Activated T-helper 17 cell treated with anti-CD3 and anti-CD28 coated beads, Interleukin-2, amount 50 U/mL, for 72 hours (primary cell): ENCODE results near the gene GSK3B. TPM values are rescaled to one million over a fixed set of nuclear protein-coding genes. Genes with fewer than 3 reads are reported as not detected.

ENCODE experiments used
- ATAC-seq: fragments of 150-1000 bp; cut with Tn5 transposase; replicated peaks from 2 replicates; pipeline ENCODE4 v1.10.0; 2021; ENCODE audit warnings: mild to moderate bottlenecking, moderate library complexity
- H3K27ac Mint-ChIP-seq: one replicate; pipeline ENCODE4 v1.8.0; 2022; ENCODE audit warnings: mixed read lengths
- H3K27me3 Mint-ChIP-seq: one replicate; pipeline ENCODE4 v1.8.0; 2022; ENCODE audit warnings: mixed read lengths
- H3K36me3 Mint-ChIP-seq: one replicate; pipeline ENCODE4 v1.8.0; 2022; ENCODE audit warnings: low read depth, mild to moderate bottlenecking, mixed read lengths
- H3K4me1 Mint-ChIP-seq: one replicate; pipeline ENCODE4 v1.8.0; 2022; ENCODE audit warnings: mixed read lengths
- H3K4me3 Mint-ChIP-seq: one replicate; pipeline ENCODE4 v1.8.0; 2022; ENCODE audit warnings: mild to moderate bottlenecking, mixed read lengths
- H3K9me3 Mint-ChIP-seq: one replicate; pipeline ENCODE4 v1.8.0; 2022; ENCODE audit warnings: mixed read lengths
- total RNA-seq, 2 donors: library from RNA; stranded (reverse); gene quantifications; one replicate each; pipeline ENCODE4 v1.2.3, GENCODE V29; 2022

GSK3B gene
- total RNA-seq, 2 donors from 2014 or later, result 31.5 to 36.9 TPM

- peak overlapping the region; percentile 8 for H3K27ac Mint-ChIP-seq
- H3K4me3 Mint-ChIP-seq, result no peak overlapping the region
- H3K4me1 Mint-ChIP-seq, result peaks cover 31% of the 10 kb centered on the region
- peaks cover 32% of the 10 kb centered on the region for H3K36me3 Mint-ChIP-seq
- peaks cover under 1% of the 10 kb centered on the region for H3K9me3 Mint-ChIP-seq
- H3K27me3 Mint-ChIP-seq, result no peaks in the 10 kb centered on the region
- no peak for ATAC-seq
These were observed 115.6 kb downstream of the GSK3B start for GRCh38 chr3:119978554-119979208.

GRCh38 chr3:119977353-119977752, 116.9 kb downstream of the GSK3B start:
- peaks cover 29% of the 10 kb centered on the region for H3K4me1 Mint-ChIP-seq
- no peak for ATAC-seq
- H3K9me3 Mint-ChIP-seq, result no peaks in the 10 kb centered on the region

DNA sequence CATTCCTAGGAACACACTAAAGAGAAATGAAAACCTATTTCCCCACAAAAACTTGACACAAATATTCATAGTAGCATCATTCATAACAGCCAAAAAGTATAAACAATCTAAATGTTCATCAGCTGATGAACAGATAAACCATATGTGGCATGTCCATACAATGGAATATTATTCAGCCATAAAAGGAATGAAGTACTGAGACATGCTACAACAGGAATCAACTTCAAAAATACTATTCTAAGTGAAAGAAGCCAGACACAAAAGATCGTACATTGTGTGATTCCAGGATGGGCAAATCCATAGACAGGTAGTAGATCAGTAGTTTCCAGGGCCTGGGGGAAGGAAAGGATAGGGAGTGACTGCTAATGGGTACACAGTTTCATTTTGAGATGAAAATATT, 118.0 kb downstream of the GSK3B start:
- ATAC-seq, result no peak
- H3K27me3 Mint-ChIP-seq, result no peaks in the 10 kb centered on the region
- H3K27ac Mint-ChIP-seq, result peak overlapping the region; percentile 13
- peaks cover 29% of the 10 kb centered on the region for H3K4me1 Mint-ChIP-seq
- H3K36me3 Mint-ChIP-seq, result peaks cover 20% of the 10 kb centered on the region
- H3K4me3 Mint-ChIP-seq, result no peak overlapping the region
- no peaks in the 10 kb centered on the region for H3K9me3 Mint-ChIP-seq

More at GRCh38 chr3:119977353-119977752, 116.9 kb downstream of the GSK3B start:
- H3K27me3 Mint-ChIP-seq, result no peaks in the 10 kb centered on the region
- H3K27ac Mint-ChIP-seq, result no peak overlapping the region
- H3K36me3 Mint-ChIP-seq, result peaks cover 28% of the 10 kb centered on the region
- H3K4me3 Mint-ChIP-seq, result no peak overlapping the region

DNA sequence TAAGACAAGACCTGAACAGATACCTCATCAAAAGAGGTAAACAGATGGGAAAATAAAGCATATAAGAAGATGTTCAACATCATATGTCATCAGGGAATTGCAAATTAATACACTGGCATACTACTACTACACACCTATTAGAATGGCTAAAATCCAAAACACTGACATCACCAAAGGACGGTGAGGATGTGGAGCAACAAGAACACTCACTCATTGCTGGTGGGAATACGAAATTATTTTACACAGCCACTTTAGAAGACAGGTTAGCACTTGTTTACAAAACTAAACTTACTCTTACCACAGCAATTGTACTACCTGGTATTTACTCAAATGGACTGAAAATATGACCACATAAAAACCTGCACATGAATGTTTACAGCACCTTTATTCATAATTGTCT, 119.6 kb downstream of the GSK3B start:
- Mint-ChIP-seq H3K27ac (no peak overlapping the region), H3K27me3 (no peaks in the 10 kb centered on the region), H3K4me1 (peaks cover 29% of the 10 kb centered on the region), H3K36me3 (peaks cover 16% of the 10 kb centered on the region), H3K4me3 (no peak overlapping the region), H3K9me3 (no peaks in the 10 kb centered on the region)
- no peak for ATAC-seq

DNA sequence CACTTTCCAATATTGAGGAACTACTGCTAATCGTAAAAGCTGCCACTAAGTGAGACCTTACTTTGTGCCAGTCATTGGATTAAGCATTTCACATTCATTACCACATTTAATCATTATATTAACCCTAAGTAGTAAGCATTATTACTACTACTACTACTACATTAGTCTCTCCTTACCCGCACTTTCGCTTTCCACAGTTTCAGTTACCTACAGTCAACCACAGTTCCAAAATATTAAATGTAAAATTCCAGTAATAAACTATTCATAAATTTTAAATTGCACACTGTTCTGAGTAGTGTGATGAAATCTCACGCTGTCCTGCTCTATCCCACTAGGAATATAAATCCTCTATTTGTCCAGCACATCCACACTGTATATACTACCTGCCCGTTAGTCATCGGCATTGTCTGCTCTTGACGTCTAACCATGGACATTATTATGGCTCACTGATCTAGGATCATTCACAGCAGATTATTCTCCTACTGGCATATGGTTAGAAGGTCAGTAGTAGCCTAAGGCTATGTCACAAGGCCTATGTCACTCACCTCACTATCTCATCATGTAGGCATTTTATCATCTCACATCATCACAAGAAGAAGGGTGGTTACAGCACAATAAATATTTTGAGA, 121.1 kb downstream of the GSK3B start:
- no peak overlapping the region for H3K4me3 Mint-ChIP-seq
- H3K4me1 Mint-ChIP-seq, result peaks cover 20% of the 10 kb centered on the region
- no peak for ATAC-seq
- H3K36me3 Mint-ChIP-seq, result peaks cover 4% of the 10 kb centered on the region
- no peaks in the 10 kb centered on the region for H3K27me3 Mint-ChIP-seq
- H3K9me3 Mint-ChIP-seq, result no peaks in the 10 kb centered on the region
- no peak overlapping the region for H3K27ac Mint-ChIP-seq

DNA sequence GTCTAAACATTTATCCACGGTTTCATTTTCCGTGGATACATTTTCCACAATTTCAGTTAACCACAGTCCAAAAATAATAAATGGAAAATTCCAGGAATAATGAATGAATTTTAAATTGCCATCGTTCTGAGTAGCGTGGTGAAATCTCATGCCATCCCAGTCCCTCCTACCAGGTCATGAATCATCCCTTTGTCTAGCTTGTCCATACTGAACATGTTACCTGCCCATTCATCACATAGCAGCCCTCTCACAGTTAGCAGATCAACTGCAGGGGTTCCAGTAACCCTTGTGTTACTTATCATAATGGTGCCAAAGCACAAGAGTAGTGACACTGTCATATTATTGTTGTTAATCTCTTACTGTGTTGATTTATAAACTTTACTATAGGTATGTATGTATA, 124.5 kb downstream of the GSK3B start:
- Mint-ChIP-seq H3K4me3 (no peak overlapping the region), H3K27ac (no peak overlapping the region), H3K36me3 (no peaks in the 10 kb centered on the region), H3K9me3 (no peaks in the 10 kb centered on the region), H3K4me1 (peaks cover 9% of the 10 kb centered on the region), H3K27me3 (no peaks in the 10 kb centered on the region)
- ATAC-seq, result no peak

DNA sequence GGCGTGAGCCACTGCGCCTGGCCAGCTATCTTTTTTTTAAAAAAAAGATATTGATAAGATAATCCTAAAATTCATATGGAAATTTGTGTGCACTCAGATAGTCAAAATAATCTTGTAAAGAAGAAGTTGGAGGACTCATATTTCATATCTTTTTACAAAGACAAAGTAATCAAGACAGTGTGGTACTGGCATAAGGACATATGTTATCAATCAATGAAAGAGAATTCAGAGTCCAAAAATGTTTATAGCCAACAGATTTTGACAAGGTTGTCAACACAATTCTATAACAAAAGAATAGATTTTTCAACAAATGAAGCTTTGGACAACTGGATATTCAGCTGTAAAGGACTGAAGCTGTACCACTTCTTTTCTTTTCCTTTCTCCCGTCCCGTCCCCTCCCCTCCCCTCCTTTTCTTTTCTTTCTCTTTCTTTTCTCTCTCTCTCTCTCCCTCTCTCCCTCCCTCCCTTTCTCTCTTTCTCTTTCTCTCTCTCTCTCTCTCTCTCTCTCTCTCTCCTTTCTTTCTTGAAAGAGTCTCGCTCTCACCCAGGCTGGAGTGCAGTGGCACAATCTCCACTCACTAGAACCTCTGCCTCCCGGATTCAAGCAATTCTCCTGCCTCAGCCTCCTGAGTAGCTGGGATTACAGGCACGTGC, 126.8 kb downstream of the GSK3B start:
- Mint-ChIP-seq H3K4me3 (no peak overlapping the region), H3K36me3 (no peaks in the 10 kb centered on the region), H3K9me3 (no peaks in the 10 kb centered on the region), H3K27ac (no peak overlapping the region), H3K4me1 (peaks cover 9% of the 10 kb centered on the region), H3K27me3 (no peaks in the 10 kb centered on the region)
- ATAC-seq, result no peak

DNA sequence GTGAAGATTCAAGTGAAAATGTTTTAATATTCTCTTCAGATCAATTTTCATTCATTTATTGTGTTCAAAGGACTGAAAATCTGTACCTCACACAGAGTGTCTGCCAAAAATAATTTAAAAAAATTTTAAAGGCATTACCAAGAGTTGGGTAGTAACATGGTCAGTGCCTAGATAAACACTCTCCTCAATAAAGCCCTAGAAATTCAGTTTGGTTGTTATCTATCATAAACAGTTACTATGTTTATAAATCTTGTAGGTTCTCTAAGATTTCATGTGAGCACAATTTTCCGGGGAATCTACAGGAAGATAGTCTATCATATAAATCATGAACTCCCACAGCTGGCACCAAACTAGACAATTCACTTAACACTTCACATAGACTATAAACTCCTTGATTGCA, 128.6 kb downstream of the GSK3B start:
- H3K36me3 Mint-ChIP-seq, result no peaks in the 10 kb centered on the region
- no peak overlapping the region for H3K27ac Mint-ChIP-seq

GRCh38 chr3:119964294-119964693, 130.0 kb downstream of the GSK3B start:
- Mint-ChIP-seq H3K27ac (no peak overlapping the region), H3K36me3 (no peaks in the 10 kb centered on the region), H3K9me3 (no peaks in the 10 kb centered on the region), H3K4me1 (peaks cover under 1% of the 10 kb centered on the region), H3K27me3 (no peaks in the 10 kb centered on the region), H3K4me3 (no peak overlapping the region)
- no peak for ATAC-seq

More for the DNA sequence above, 128.6 kb downstream of the GSK3B start:
- no peak for ATAC-seq
- Mint-ChIP-seq H3K4me3 (no peak overlapping the region), H3K27me3 (no peaks in the 10 kb centered on the region), H3K9me3 (no peaks in the 10 kb centered on the region), H3K4me1 (peaks cover 9% of the 10 kb centered on the region)

DNA sequence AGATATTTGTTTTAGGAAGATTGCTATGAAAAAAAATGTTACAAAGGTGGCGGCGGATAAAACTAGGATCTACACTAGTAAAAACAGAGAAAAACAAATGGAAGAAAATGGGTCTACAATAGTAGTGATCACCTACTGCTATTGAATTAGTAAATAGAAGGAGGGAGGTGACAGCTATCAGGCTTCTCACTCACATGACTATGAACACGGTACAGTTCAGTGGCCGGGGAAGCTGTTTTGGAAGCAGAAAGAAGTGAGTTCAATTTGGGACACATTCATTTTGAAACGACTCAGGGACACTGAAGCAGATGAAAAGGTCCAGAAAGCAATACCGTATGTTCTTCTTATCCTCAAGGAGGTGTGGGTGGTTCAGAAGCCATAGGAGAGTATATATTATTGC, 138.3 kb downstream of the GSK3B start:
- H3K9me3 Mint-ChIP-seq, result no peaks in the 10 kb centered on the region
- H3K36me3 Mint-ChIP-seq, result peaks cover 6% of the 10 kb centered on the region
- H3K4me3 Mint-ChIP-seq, result no peak overlapping the region
- H3K27me3 Mint-ChIP-seq, result no peaks in the 10 kb centered on the region
- no peak for ATAC-seq
- H3K4me1 Mint-ChIP-seq, result peaks cover 5% of the 10 kb centered on the region
- H3K27ac Mint-ChIP-seq, result no peak overlapping the region

DNA sequence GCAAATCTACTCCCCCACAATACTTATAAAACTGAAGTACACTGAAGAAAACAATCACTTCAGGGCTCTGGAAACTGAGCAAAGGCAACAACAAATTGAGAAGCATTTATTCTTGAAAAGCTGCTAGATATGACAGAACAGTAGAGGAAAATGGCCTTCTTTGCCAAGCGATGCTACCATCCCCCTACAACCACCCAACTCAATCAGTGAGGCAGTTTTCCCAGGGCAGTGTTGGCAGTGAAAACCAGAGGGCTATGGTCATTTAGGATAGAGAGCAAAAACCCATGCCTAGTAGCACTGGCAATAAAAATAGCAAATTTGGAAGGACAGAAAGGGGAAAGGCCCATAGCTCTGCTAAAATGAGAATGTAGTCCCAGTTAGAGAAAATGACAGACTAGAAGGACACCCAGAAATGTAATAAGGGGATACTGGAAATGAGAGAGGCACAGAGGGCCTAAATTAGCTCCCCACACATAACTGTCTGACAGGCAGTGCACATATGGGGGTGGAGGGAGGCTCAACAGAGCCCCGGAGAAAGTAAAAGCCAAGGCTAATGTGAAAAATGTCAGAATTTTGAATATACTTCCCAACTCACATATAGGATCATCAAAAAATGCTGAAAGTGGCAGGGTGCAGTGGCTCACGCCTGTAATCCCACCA, 143.5 kb downstream of the GSK3B start:
- Mint-ChIP-seq H3K4me3 (no peak overlapping the region), H3K4me1 (peaks cover 21% of the 10 kb centered on the region), H3K27me3 (no peaks in the 10 kb centered on the region), H3K9me3 (no peaks in the 10 kb centered on the region), H3K36me3 (peaks cover 2% of the 10 kb centered on the region), H3K27ac (no peak overlapping the region)
- no peak for ATAC-seq

GRCh38 chr3:119945291-119945690, 149.0 kb downstream of the GSK3B start:
- Mint-ChIP-seq H3K36me3 (peaks cover 8% of the 10 kb centered on the region), H3K4me1 (peaks cover 25% of the 10 kb centered on the region)
- ATAC-seq, result no peak

DNA sequence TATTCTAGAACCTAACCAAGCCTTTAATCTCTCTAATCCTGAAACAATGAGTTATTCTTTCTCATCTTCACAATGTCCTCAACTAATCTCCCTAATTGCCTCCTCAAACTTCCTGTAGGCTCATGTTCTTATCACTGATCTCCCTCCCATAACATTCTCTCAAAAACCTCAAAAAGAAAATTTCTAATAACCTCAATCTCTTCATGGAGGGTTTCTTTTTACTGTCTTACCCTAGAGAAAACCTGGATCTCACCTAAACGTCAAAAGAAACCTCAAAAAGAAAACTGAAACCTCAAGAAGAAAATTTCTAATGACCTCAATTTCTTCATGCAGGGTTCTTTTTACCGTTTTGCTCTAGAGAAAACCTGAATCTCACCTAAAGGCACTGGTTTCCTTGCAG, 150.2 kb downstream of the GSK3B start:
- Mint-ChIP-seq H3K9me3 (no peaks in the 10 kb centered on the region), H3K4me3 (no peak overlapping the region), H3K27me3 (no peaks in the 10 kb centered on the region), H3K4me1 (peaks cover 25% of the 10 kb centered on the region), H3K27ac (no peak overlapping the region), H3K36me3 (peaks cover 8% of the 10 kb centered on the region)
- ATAC-seq, result no peak

More at GRCh38 chr3:119945291-119945690, 149.0 kb downstream of the GSK3B start:
- H3K27ac Mint-ChIP-seq, result no peak overlapping the region
- H3K4me3 Mint-ChIP-seq, result no peak overlapping the region
- H3K27me3 Mint-ChIP-seq, result no peaks in the 10 kb centered on the region
- H3K9me3 Mint-ChIP-seq, result no peaks in the 10 kb centered on the region

- H3K4me1 Mint-ChIP-seq, result peaks cover 39% of the 10 kb centered on the region
- H3K9me3 Mint-ChIP-seq, result no peaks in the 10 kb centered on the region
- no peak for ATAC-seq
- no peaks in the 10 kb centered on the region for H3K27me3 Mint-ChIP-seq
- no peak overlapping the region for H3K4me3 Mint-ChIP-seq
- H3K36me3 Mint-ChIP-seq, result no peaks in the 10 kb centered on the region
- H3K27ac Mint-ChIP-seq, result no peak overlapping the region
These were observed 155.2 kb downstream of the GSK3B start for GRCh38 chr3:119939077-119939476.
